Keratinocyte (primary cell): Measurements from ENCODE around the gene FGF18.

Source experiments
- EZH2 ChIP-seq: IDR thresholded peaks from one replicate; pipeline ENCODE4 v1.6.1; 2012; ENCODE audit warnings: inconsistent platforms, mild to moderate bottlenecking, low read length, moderate library complexity
- TF ChIP-seq, protein P1 (sequence below), 3 experiments: IDR thresholded peaks in 1 of 3; conservative IDR thresholded peaks in 1 of 3; optimal IDR thresholded peaks in 1 of 3; 2 replicates in 2 of 3; 3 replicates in 1 of 3; pipeline versions ENCODE3 to v1.5.1; 2011; ENCODE audit warnings: low read length in 3 of 3, mild to moderate bottlenecking in 3 of 3, moderate library complexity in 2 of 3, control low read depth in 1 of 3, inconsistent platforms in 1 of 3; ENCODE audit not compliant: insufficient read depth in 2 of 3; ENCODE audit errors: extremely low read depth in 1 of 3

DNA sequence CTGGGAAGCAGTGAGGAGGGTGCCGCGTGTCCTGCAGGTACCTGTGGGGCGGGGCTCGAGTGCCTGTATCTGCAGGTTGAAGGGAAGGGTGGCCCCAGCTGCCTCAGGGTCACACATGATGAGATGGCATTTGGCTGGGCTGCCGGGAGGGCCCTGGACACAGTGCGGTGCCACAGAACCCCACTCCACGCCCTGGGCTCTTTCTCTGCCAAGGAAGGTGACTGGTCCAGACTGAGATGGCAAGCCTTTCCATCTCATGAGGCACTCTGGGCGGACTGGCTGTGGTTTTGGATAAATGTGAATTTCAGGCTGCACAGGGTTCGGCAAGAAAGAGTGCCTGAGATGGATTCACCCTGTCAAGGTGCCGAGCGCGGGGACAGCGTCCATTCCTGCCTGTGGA is 69.4 kb downstream of the FGF18 start:
- TF ChIP-seq EZH2 = no peak
- TF ChIP-seq, protein P1, sequence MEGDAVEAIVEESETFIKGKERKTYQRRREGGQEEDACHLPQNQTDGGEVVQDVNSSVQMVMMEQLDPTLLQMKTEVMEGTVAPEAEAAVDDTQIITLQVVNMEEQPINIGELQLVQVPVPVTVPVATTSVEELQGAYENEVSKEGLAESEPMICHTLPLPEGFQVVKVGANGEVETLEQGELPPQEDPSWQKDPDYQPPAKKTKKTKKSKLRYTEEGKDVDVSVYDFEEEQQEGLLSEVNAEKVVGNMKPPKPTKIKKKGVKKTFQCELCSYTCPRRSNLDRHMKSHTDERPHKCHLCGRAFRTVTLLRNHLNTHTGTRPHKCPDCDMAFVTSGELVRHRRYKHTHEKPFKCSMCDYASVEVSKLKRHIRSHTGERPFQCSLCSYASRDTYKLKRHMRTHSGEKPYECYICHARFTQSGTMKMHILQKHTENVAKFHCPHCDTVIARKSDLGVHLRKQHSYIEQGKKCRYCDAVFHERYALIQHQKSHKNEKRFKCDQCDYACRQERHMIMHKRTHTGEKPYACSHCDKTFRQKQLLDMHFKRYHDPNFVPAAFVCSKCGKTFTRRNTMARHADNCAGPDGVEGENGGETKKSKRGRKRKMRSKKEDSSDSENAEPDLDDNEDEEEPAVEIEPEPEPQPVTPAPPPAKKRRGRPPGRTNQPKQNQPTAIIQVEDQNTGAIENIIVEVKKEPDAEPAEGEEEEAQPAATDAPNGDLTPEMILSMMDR (optimal IDR thresholded peaks at IDR 0.05 in 1 of 3, IDR thresholded peaks at IDR 0.05 in 1 of 3, conservative IDR thresholded peaks at IDR 0.05 in 1 of 3; ENCODE audit: extremely low read depth in 1 of 3, insufficient read depth in 2 of 3, low read length in 3 of 3) = no peak
